GM19238 (cell line): ENCODE measurements around the gene FAM171A2.

Experiments used
- DNase-seq: peaks from one replicate; pipeline ENCODE4 v3.0.0; 2011; ENCODE audit warnings: low spot score; ENCODE audit not compliant: insufficient read length

The FAM171A2 gene

DNA sequence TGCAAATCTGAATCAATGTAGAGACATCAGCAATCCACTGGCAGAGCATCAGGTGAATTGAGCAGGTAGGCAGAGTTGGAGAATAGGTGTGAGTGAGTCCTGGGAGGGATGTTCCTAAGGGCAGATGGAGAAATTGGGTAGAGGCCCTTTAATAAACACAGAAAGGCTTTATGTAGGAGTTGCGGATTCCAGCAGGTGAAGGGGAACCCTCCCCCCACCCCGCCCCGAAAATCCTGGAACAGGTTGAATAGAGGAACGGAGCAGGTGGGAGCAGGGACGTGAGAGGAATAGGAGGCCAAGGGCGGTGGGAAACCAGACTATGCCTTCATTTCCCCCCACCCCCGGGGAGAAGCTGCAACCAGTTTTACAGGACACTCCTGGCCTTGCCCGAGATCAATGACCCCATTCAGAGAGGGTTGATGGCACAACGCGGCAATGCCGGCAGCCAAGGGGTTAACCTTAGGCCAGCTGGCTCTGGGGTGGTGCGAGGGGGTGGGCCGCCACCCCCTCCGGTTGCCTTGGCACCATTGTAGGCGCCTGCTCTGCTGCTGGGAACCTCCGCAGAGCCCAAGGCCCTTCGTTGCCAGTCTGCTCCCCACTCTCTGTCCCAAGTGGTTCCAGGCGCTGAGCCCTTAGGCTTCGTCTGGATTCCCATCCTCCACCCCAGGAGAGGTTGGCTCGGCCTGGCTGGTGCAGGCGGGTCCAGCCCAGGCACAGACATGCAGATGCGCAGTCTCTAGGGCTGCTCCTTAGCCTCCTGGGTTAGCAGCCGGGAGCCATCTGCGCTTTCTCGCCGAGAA, 56.1 kb downstream of the FAM171A2 start:
- DNase-seq = no peak

DNA sequence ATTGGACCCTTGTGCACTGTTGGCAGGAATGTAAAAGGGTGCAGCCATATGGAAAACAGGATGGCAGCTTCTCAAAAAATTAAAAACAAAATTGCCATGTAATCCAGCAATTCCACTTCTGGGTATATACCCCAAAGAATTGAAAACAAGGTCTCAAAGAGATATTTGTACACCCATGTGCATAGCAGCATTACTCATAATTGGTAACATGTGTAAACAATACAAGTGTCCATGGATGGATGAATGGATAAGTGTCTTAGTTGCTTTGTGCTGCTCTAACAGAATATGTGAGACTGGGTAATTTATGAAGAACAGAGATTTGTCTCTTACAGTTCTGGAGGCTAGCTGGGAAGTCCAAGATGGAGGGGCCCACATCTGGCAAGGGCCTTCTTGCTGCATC, 59.0 kb downstream of the FAM171A2 start:
- DNase-seq = no peak
